GM23338 (cell line): ENCODE results near the gene ZBTB22. TPM values are rescaled to one million over a fixed set of nuclear protein-coding genes. Genes with fewer than 3 reads are reported as not detected.

Experiments used
- ATAC-seq: fragments of 200-7000 bp; cut with Tn5 transposase; 3 replicates; pipeline ENCODE4 v1.9.1; 2020
- DNase-seq: peaks from one replicate; pipeline ENCODE4 v3.0.0-alpha.2; 2015; ENCODE audit warnings: low spot score
- H2AFZ ChIP-seq: fragments of 200-600 bp; sonication (generic); 2 replicates; pipeline ENCODE4 v1.8.0; 2016; ENCODE audit warnings: antibody characterized with exemption, mild to moderate bottlenecking, moderate library complexity
- H3F3A ChIP-seq: fragments of 200-600 bp; sonication (generic); replicated peaks from 2 replicates; pipeline ENCODE4 v1.8.0; 2017; ENCODE audit warnings: antibody characterized with exemption, mixed run types, low read depth
- H3K27ac ChIP-seq: fragments of 200-600 bp; sonication (generic); 2 replicates; pipeline ENCODE4 v1.6.1; 2016; ENCODE audit warnings: low read depth
- H3K27me3 ChIP-seq: fragments of 200-600 bp; sonication (generic); 2 replicates; pipeline ENCODE4 v1.8.0; 2016; ENCODE audit warnings: mild to moderate bottlenecking, mixed run types, moderate library complexity; ENCODE audit not compliant: insufficient read depth
- H3K36me3 ChIP-seq: fragments of 200-600 bp; sonication (generic); 2 replicates; pipeline ENCODE4 v1.8.0; 2016; ENCODE audit warnings: mild to moderate bottlenecking; ENCODE audit not compliant: insufficient read depth
- H3K4me1 ChIP-seq: fragments of 200-600 bp; sonication (generic); 2 replicates; pipeline ENCODE4 v1.8.0; 2016; ENCODE audit warnings: mild to moderate bottlenecking, moderate library complexity; ENCODE audit not compliant: insufficient read depth
- H3K4me2 ChIP-seq: fragments of 200-600 bp; sonication (generic); 2 replicates; pipeline ENCODE4 v1.7.1; 2017; ENCODE audit warnings: mixed run types
- H3K4me3 ChIP-seq: fragments of 200-600 bp; sonication (generic); 2 replicates; pipeline ENCODE4 v1.6.1; 2016; ENCODE audit warnings: mixed run types
- H3K79me2 ChIP-seq: fragments of 200-600 bp; sonication (generic); replicated peaks from 2 replicates; pipeline ENCODE4 v1.8.0; 2017; ENCODE audit warnings: mild to moderate bottlenecking; ENCODE audit not compliant: insufficient read depth
- H3K9me2 ChIP-seq: fragments of 200-600 bp; sonication (generic); 2 replicates; pipeline ENCODE4 v1.8.0; 2017; ENCODE audit not compliant: insufficient read depth
- H4K20me1 ChIP-seq: fragments of 200-600 bp; sonication (generic); replicated peaks from 2 replicates; pipeline ENCODE4 v1.8.0; 2017; ENCODE audit warnings: mild to moderate bottlenecking; ENCODE audit not compliant: insufficient read depth
- H3K27ac Mint-ChIP-seq: 2 replicates; pipeline ENCODE4 v1.8.0; 2020; ENCODE audit warnings: inconsistent platforms, mild to moderate bottlenecking, moderate library complexity, mixed read lengths
- H3K27me3 Mint-ChIP-seq: 3 replicates; pipeline ENCODE4 v1.8.0; 2022; ENCODE audit warnings: low read depth, mild to moderate bottlenecking, moderate library complexity, mixed read lengths, inconsistent platforms; ENCODE audit not compliant: insufficient read depth, poor library complexity
- H3K36me3 Mint-ChIP-seq: 3 replicates; pipeline ENCODE4 v1.8.0; 2021; ENCODE audit warnings: low read depth, mild to moderate bottlenecking, inconsistent platforms, moderate library complexity, mixed read lengths
- H3K4me1 Mint-ChIP-seq: 3 replicates; pipeline ENCODE4 v1.8.0; 2020; ENCODE audit warnings: mild to moderate bottlenecking, inconsistent platforms, mixed read lengths
- H3K4me3 Mint-ChIP-seq: 3 replicates; pipeline ENCODE4 v1.8.0; 2021; ENCODE audit warnings: moderate library complexity, mild to moderate bottlenecking, inconsistent platforms, mixed read lengths
- H3K9me3 Mint-ChIP-seq: 3 replicates; pipeline ENCODE4 v1.8.0; 2020; ENCODE audit warnings: moderate library complexity, mild to moderate bottlenecking, inconsistent platforms, mixed read lengths
- CREB1 ChIP-seq: fragments of 250-450 bp; sonication (Bioruptor Pico); IDR thresholded peaks from 2 replicates; pipeline ENCODE4 v1.5.0; 2020; ENCODE audit warnings: low read depth, mild to moderate bottlenecking, moderate library complexity
- EZH2 ChIP-seq: fragments of 200-600 bp; sonication (generic); IDR thresholded peaks from one replicate; pipeline ENCODE4 v1.8.0; 2017; ENCODE audit warnings: antibody characterized with exemption, mild to moderate bottlenecking, low read depth; ENCODE audit not compliant: unreplicated experiment
- NANOG ChIP-seq: IDR thresholded peaks from 2 replicates; pipeline ENCODE4 v1.6.1; 2016; ENCODE audit warnings: antibody characterized with exemption, borderline replicate concordance
- REST ChIP-seq: IDR thresholded peaks from one replicate; pipeline ENCODE4 v1.6.1; 2018; ENCODE audit warnings: antibody characterized with exemption; ENCODE audit not compliant: unreplicated experiment
- STAT1 ChIP-seq: IDR thresholded peaks from one replicate; pipeline ENCODE4 v1.6.1; 2016; ENCODE audit warnings: antibody characterized with exemption; ENCODE audit not compliant: unreplicated experiment
- ZNF114 ChIP-seq: fragments of 250-450 bp; sonication (Bioruptor Pico); IDR thresholded peaks from 2 replicates; pipeline ENCODE4 v1.5.0; 2020; ENCODE audit warnings: mild to moderate bottlenecking, moderate library complexity
- ZNF331 ChIP-seq: fragments of 250-450 bp; sonication (Bioruptor Pico); IDR thresholded peaks from 2 replicates; pipeline ENCODE4 v1.5.0; 2020; ENCODE audit warnings: low read depth, mild to moderate bottlenecking, moderate library complexity
- ZNF462 ChIP-seq: fragments of 250-450 bp; sonication (Bioruptor Pico); IDR thresholded peaks from 2 replicates; pipeline ENCODE4 v1.5.0; 2020; ENCODE audit warnings: mild to moderate bottlenecking, moderate library complexity
- polyA plus RNA-seq: library from polyadenylated mRNA; unstranded; fragments of >200 nt; fragmentation: Nextera tagmentation; extraction: Ambion mirVana; gene quantifications from 2 replicates; pipeline ENCODE4 v1.2.1, GENCODE V29; 2016
- total RNA-seq: library from RNA; depleted of rRNA; stranded (reverse); fragments of >200 nt; shearing (Covaris generic); gene quantifications from 2 replicates; pipeline ENCODE4 v1.2.3, GENCODE V29; 2014

ZBTB22 gene
- total and polyA plus RNA-seq, 2 experiments from 2014 or later: 3.9 to 7.7 TPM

GRCh38 chr6:33321227-33321626 lies 3.7 kb upstream of the ZBTB22 start (continued):
- no peak for TF ChIP-seq REST
- no peak for TF ChIP-seq ZNF114 (CRISPR knock-in tag)
- no peak for TF ChIP-seq NANOG
- no peak for TF ChIP-seq EZH2

- Mint-ChIP-seq H3K4me1 (peaks cover 63% of the 10 kb centered on the region), H3K36me3 (peaks cover 42% of the 10 kb centered on the region), H3K27me3 (peaks cover 15% of the 10 kb centered on the region), H3K9me3 (no peaks in the 10 kb centered on the region; the same call in 1 of the 3 replicates), H3K4me3 (peak overlapping the region; percentile 90), H3K27ac (peak overlapping the region; percentile 92)
- DNase-seq (peak; percentile 41), ATAC-seq (no peak)
- peaks cover 11% of the 10 kb centered on the region for H4K20me1 ChIP-seq
- peaks cover 36% of the 10 kb centered on the region for H3K79me2 ChIP-seq
- peaks cover 47% of the 10 kb centered on the region for H3K4me1 ChIP-seq
- H3K9me2 ChIP-seq: no peaks in the 10 kb centered on the region
- H3K27ac ChIP-seq: peak overlapping the region; percentile 69; the same call in 1 of the 2 replicates
- no peak overlapping the region for H2AFZ ChIP-seq
- H3K36me3 ChIP-seq: peaks cover 14% of the 10 kb centered on the region
- no peaks in the 10 kb centered on the region for H3K27me3 ChIP-seq
- H3K4me2 ChIP-seq: peak overlapping the region; percentile 92
- peaks cover 20% of the 10 kb centered on the region for H3F3A ChIP-seq
- H3K4me3 ChIP-seq: peak overlapping the region; percentile 30; the same call in 1 of the 2 replicates
- TF ChIP-seq STAT1 (no peak), NANOG (no peak), ZNF331 (CRISPR knock-in tag) (no peak), REST (no peak), CREB1 (CRISPR knock-in tag) (no peak), ZNF462 (CRISPR knock-in tag) (no peak), ZNF114 (CRISPR knock-in tag) (no peak)
Observed at GRCh38 chr6:33320315-33321181, 3.0 kb upstream of the ZBTB22 start.
